ENCODE measurements around the gene ZNF48.

Gene ZNF48

GRCh38 chr16:30429678-30430427 is 34.6 kb downstream of the ZNF48 start, which contains the start of gene DCTPP1:
TSS of gene DCTPP1 (minus strand) at chr16:30430030. CDS start at chr16:30429980, 50 bp downstream.
- H3K4me3 ChIP-seq (ENCODE audit: insufficient read depth, low read length, poor library complexity, severe bottlenecking) = peak within 1 kb of the TSS; percentile 83
- TF ChIP-seq CTCF (IDR thresholded peaks at IDR 0.05; ENCODE audit: insufficient read depth, low read length, poor library complexity, severe bottlenecking) (peak; percentile 89), EZH2phosphoT487 (conservative IDR thresholded peaks at IDR 0.05; ENCODE audit: low read length) (no peak)
- peaks cover 34% of the 10 kb centered on the region for H3K79me2 ChIP-seq (ENCODE audit: insufficient read depth, low read length)
- no peaks in the 10 kb centered on the region for H3F3A ChIP-seq (ENCODE audit: insufficient read depth)
- peaks cover 9% of the 10 kb centered on the region for H3K36me3 ChIP-seq (ENCODE audit: low read length)
- peak within 1 kb of the TSS; percentile 63 for H3K27ac ChIP-seq (ENCODE audit: low read depth, low read length)
- H3K9me3 ChIP-seq (ENCODE audit: insufficient read depth, low read length) = no peaks in the 10 kb centered on the region
- H3K4me2 ChIP-seq (ENCODE audit: low read depth, low read length, poor library complexity, severe bottlenecking) = peak within 1 kb of the TSS; percentile 81
- H2AFZ ChIP-seq (ENCODE audit: low read depth, low read length, severe bottlenecking) = peak within 1 kb of the TSS; percentile 77
- H3K27me3 ChIP-seq (ENCODE audit: low read length) = no peaks in the 10 kb centered on the region
- no peaks in the 10 kb centered on the region for H3K9me2 ChIP-seq (replicated peaks; ENCODE audit: insufficient read depth, low read length)
- H4K20me1 ChIP-seq (ENCODE audit: low read depth, low read length) = no peaks in the 10 kb centered on the region; the same call in 1 of the 2 replicates
- H3K9ac ChIP-seq (ENCODE audit: low read length) = peak within 1 kb of the TSS; percentile 82

- Histone ChIP-seq H3K4me2 (ENCODE audit: low read depth, low read length, poor library complexity, severe bottlenecking) (peak overlapping the region; percentile 32), H3K27ac (ENCODE audit: low read depth, low read length) (peak overlapping the region; percentile 63), H3F3A (ENCODE audit: insufficient read depth) (no peaks in the 10 kb centered on the region), H3K79me2 (ENCODE audit: insufficient read depth, low read length) (peaks cover 32% of the 10 kb centered on the region), H3K4me3 (ENCODE audit: insufficient read depth, low read length, poor library complexity, severe bottlenecking) (no peak overlapping the region), H3K9me3 (ENCODE audit: insufficient read depth, low read length) (no peaks in the 10 kb centered on the region), H4K20me1 (ENCODE audit: low read depth, low read length) (no peaks in the 10 kb centered on the region; the same call in 1 of the 2 replicates), H3K9me2 (replicated peaks; ENCODE audit: insufficient read depth, low read length) (no peaks in the 10 kb centered on the region), H2AFZ (ENCODE audit: low read depth, low read length, severe bottlenecking) (peak overlapping the region; percentile 77), H3K27me3 (ENCODE audit: low read length) (no peaks in the 10 kb centered on the region), H3K36me3 (ENCODE audit: low read length) (peaks cover 9% of the 10 kb centered on the region), H3K9ac (ENCODE audit: low read length) (peak overlapping the region; percentile 41)
- peak; percentile 7 for TF ChIP-seq CTCF (IDR thresholded peaks at IDR 0.05; ENCODE audit: insufficient read depth, low read length, poor library complexity, severe bottlenecking)
- TF ChIP-seq EZH2phosphoT487 (conservative IDR thresholded peaks at IDR 0.05; ENCODE audit: low read length) = no peak
These were observed 35.3 kb downstream of the ZNF48 start for GRCh38 chr16:30430428-30430970.

GRCh38 chr16:30434852-30435251 is 39.6 kb downstream of the ZNF48 start:
- no peaks in the 10 kb centered on the region for H4K20me1 ChIP-seq (ENCODE audit: low read depth, low read length)
- no peak for TF ChIP-seq CTCF (IDR thresholded peaks at IDR 0.05; ENCODE audit: insufficient read depth, low read length, poor library complexity, severe bottlenecking)
- no peak for TF ChIP-seq EZH2phosphoT487 (conservative IDR thresholded peaks at IDR 0.05; ENCODE audit: low read length)
- no peaks in the 10 kb centered on the region; the same call in 1 of the 2 replicates for H3K79me2 ChIP-seq (ENCODE audit: insufficient read depth, low read length)
- H3K9me3 ChIP-seq (ENCODE audit: insufficient read depth, low read length) = no peaks in the 10 kb centered on the region
- H2AFZ ChIP-seq (ENCODE audit: low read depth, low read length, severe bottlenecking) = no peak overlapping the region
- H3K27me3 ChIP-seq (ENCODE audit: low read length) = no peaks in the 10 kb centered on the region
- no peak overlapping the region for H3K9ac ChIP-seq (ENCODE audit: low read length)
- no peak overlapping the region for H3K4me2 ChIP-seq (ENCODE audit: low read depth, low read length, poor library complexity, severe bottlenecking)
- no peak overlapping the region for H3K27ac ChIP-seq (ENCODE audit: low read depth, low read length)
- 0 out of 2 replicates have a peak, but pooled peaks cover under 1% of the 10 kb centered on the region for H3F3A ChIP-seq (ENCODE audit: insufficient read depth)
- H3K4me3 ChIP-seq (ENCODE audit: insufficient read depth, low read length, poor library complexity, severe bottlenecking) = no peak overlapping the region
- no peaks in the 10 kb centered on the region for H3K36me3 ChIP-seq (ENCODE audit: low read length)
- H3K9me2 ChIP-seq (replicated peaks; ENCODE audit: insufficient read depth, low read length) = no peaks in the 10 kb centered on the region
